Hematopoietic multipotent progenitor cell treated with erythropoietin and hydrocortisone succinate and interleukin-3 and kit ligand, for 17 days (in vitro differentiated cells): ENCODE data around the gene VAPA.
A peak's percentile ranks its signal among the peaks of the same experiment; 100 is the strongest.

Experiments used
- DNase-seq: peaks from one replicate; pipeline ENCODE4 v3.0.0-alpha.2; 2015; ENCODE audit warnings: low spot score

The VAPA gene

GRCh38 chr18:9913526-9914333, at the start of gene VAPA:
Gene VAPA, plus strand, starts transcription at chr18:9914016. Its CDS starts 241 bp downstream, at chr18:9914257.
- DNase-seq = peak; percentile 98

DNA sequence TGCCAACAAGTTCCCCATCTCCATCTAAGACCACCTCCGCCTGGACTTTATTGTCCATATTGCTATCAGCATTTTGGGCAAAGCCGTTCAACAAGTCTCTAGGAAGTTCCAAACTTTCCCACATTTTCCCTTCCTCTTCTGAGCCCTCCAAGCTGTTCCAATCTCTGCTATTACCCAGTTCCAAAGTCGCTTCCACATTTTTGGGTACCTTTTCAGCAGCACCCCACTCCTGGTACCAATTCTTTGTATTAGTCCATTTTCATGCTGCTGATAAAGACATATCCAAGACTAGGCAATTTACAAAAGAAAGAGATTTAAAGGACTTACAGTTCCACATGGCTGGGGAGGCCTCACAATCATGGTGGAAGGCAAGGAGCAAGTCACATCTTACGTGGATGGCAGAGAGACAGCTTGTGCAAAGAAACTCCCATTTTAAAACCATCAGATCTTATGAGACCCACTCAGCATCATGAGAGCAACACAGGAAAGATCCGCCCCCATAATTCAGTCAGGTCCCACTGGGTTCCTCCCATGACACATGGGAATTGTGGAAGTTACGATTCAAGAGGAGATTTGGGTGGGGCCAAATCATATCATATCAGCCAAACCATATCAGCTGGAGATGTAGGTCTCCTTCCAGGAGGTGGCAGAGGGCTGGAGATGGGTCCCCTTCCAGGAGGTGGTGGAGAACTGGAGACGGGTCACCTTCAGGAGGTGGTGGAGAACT, 47.9 kb upstream of the VAPA start:
- DNase-seq = no peak

- DNase-seq = no peak
These were observed 47.2 kb upstream of the VAPA start for GRCh38 chr18:9866627-9867026.

- no peak for DNase-seq
These were observed 46.7 kb upstream of the VAPA start for GRCh38 chr18:9867071-9867594.

DNA sequence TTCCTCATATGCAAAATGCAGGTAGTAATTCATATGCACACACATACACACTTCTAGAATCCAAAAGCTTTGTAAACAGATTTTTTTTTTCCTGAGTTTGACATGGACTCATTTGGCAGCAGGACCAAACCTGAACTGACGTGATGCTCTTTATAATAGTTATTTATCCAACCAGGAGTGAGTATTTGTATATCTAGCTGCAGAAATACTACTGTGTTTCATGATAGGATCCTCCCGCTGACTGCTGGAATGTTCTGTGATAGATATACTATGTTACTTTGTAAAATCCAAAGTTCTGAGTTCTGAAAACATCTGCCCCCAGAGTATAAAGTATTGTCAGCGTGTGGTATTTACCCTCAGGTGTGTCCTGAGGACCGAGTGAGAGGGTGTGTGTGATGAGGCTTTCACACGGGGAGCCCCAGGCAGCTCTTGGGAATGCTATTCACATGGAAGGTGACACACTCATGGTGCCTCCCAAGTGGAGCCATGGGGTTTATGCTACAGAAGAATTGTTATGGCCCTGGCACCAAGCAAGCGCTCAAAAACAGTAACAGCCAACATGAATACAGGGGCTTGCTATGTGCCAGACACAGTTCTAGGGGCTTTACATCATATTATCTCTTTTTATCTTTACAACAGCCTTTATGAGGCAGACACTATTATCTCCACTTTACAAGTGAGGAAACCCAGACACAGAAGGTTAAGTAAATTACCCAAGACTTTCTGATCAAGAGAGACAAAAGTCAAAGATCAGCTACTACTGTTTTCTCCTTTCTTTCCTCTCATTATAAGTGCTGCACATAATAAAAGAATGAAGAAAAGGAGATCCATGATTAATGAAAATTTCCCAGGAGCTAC, 44.7 kb upstream of the VAPA start:
- DNase-seq = no peak

GRCh38 chr18:9869715-9870430, 43.9 kb upstream of the VAPA start:
- peak; percentile 64 for DNase-seq

GRCh38 chr18:9870431-9871008, 43.3 kb upstream of the VAPA start:
- DNase-seq = no peak

- no peak for DNase-seq
These were observed 42.5 kb upstream of the VAPA start for GRCh38 chr18:9871244-9871746.

DNA sequence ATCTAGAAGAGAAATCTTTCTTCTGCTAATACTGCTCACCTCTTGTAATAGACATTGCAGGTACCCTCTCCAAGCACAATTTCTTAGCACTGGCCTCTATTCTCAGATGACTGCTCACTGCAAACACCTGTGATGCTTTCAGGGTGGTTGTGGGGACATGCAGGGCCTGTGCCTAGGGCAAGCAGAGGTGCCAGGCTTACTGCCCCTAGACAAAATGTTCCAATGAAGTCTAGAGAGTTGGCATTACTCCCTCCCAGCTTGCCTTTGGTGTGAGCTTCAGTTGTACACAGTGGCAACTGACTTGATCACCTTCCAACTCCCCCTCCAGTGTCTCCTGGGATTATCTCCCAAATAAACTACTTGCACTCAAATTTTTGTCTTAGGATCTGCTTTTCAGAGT, 41.0 kb upstream of the VAPA start:
- DNase-seq = no peak

DNA sequence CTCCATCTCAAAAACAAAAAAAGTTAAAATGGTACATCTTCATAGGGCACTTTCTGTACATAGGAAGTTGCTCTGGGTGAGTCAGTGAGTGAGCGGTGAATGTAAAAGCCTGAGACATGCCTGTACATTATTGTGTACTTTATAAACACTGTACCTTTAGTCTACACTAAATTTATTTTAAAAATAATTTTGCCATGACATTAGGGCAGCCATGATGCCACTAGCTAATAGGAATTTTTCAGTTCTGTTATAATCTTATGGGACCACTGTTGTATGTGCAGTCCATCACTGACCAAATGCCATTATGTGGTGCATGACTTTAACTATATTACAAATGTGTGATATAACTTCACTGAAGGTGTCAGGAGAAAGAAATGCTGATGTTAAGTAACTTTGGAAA, 39.1 kb upstream of the VAPA start:
- DNase-seq = no peak

DNA sequence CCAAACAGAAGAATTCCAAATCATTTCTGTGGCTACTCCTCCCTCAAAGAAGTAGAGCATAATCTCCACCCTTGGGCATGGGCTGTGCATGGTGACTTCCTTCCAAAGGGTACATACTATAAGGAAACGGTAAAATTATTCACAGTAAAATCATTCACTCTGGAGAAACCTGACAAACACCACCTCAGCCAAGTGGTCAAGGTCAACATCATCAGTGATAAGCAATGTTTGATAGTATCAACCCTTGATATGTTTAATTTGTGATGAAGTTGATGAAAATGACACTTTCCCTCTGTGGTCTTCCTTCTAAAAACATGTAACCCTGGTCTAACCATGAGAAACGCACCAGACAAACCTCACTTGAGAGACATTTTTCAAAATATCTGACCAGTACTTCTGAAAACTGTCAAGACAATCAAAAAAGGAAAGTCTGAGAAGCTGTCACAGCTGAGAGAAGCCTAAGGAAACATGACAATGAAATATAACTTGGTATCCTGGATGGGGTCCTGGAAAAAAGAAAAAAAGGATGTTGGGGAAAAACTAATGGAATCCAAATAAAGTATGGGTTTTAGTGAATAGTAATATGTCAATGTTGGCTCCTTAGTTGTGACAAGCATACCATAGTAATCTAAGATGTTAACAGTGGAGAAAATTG, 37.5 kb upstream of the VAPA start:
- no peak for DNase-seq

DNA sequence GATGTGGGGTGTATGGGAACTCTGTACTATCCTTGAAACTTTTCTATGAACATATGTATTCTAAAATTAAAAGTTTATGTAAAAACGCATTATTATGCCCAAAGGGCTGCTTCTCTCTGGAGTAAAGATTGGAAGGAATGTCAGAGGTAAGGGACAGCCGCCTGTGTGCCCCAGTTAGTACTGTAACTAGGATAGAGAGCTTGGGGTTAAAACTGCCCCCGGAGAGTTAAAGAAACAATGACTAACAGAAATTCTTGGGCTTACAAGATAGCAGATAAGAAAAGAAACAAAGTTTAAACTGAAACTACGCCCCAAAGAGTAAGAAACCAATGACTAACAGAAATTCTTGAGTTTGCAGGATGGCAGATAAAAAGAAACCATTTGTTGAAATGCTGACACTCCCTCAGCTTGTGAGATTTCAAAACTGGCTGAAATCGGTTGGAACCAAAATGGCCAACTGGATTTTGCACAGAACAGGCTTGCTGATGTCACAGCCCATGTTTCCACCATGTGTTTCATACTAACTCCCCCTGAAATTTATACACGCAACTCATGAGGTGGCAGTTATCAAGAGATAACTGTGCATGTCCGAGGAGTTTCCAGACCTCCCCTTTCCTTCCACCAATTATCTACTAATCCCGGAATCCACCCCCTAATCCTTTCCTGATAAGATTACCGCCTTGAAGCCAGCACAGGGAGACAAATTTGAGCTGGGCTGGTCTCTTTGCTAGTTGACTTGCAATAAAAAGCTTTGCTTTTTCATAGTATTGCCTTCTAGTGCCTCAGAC, 36.8 kb upstream of the VAPA start:
- peak; percentile 70 for DNase-seq

- no peak for DNase-seq
These were observed 36.2 kb upstream of the VAPA start for GRCh38 chr18:9877655-9878014.

GRCh38 chr18:9878095-9878494, 35.7 kb upstream of the VAPA start:
- no peak for DNase-seq

GRCh38 chr18:9878783-9879242, 35.0 kb upstream of the VAPA start:
- no peak for DNase-seq

DNA sequence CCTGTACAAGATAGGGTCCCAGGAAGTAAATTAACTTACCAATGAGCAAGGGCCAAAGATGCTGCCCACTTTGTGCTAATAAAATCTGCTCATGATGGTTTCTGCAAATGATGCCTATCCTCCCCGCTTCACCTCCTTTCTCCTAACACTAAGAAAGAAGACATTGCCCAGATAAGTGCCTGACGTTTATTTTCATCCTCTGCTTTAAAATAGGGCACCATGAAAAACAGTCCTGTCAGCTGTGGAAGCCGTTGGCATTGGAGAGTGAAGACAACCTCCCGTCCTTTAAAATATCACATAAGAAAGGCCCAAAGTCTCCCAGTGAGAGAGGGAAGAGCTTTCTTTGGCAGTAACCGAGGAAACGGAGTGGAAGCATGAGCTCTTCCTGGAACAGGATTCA, 29.7 kb upstream of the VAPA start:
- no peak for DNase-seq

DNA sequence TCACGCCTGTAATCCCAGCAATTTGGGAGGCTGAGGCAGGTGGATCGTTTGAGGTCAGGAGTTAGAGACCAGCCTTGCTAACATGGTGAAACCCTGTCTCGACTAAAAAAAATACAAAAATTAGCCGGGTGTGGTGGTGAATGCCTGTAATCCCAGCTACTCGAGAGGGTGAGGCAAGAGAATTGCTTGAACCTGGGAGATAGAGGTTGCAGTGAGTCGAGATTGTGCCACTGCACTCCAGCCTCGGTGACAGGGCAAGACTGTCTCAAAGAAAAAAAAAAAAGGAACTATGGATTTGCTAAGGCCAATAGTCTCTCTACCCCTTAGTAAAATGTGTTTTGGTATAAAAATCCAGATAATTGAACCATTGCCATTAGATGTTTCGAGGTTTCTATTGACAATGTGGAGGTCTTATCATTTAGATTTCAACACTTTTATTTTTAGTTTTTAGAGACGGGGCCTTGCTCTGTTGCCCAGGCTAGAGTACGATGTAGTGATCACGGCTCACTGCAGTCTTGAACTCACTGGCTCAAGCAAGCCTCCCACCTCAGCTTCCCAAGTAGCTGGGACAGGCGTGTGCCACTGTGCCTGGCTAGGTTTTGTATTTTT, 29.2 kb upstream of the VAPA start:
- no peak for DNase-seq

- no peak for DNase-seq
These were observed 28.4 kb upstream of the VAPA start, which contains the start of gene TXNDC2 for GRCh38 chr18:9885170-9886004. Gene TXNDC2, plus strand, starts transcription at chr18:9885973. Its CDS starts 708 bp downstream, at chr18:9886681.
